Activated CD8-positive, alpha-beta memory T cell treated with anti-CD3 and anti-CD28 coated beads, Interleukin-2, amount 50 U/mL, for 24 hours (primary cell): Measurements from ENCODE around the gene GPR18.
"Not testable (repeated sequence)": the region's sequence is repeated elsewhere in the genome, so short reads cannot be mapped to it uniquely, and the experiment has no call there.

ENCODE experiments used
- DNase-seq: peaks from one replicate; pipeline ENCODE4 v3.0.0-alpha.2; 2020; ENCODE audit errors: extremely low read depth

The GPR18 gene

GRCh38 chr13:99266827-99267226 is 8.6 kb upstream of the GPR18 start:
- DNase-seq: no peak

GRCh38 chr13:99265821-99266426 is 7.7 kb upstream of the GPR18 start:
- no peak for DNase-seq

- DNase-seq: no peak
These were observed 7.1 kb upstream of the GPR18 start for GRCh38 chr13:99265162-99265800.

- no peak for DNase-seq
These were observed 5.9 kb upstream of the GPR18 start for GRCh38 chr13:99264051-99264450.

GRCh38 chr13:99263126-99263785 is 5.1 kb upstream of the GPR18 start:
- no peak for DNase-seq

- no peak for DNase-seq
These were observed 2.9 kb upstream of the GPR18 start for GRCh38 chr13:99261059-99261458.

GRCh38 chr13:99260216-99260615 is 2.0 kb upstream of the GPR18 start:
- no peak for DNase-seq

GRCh38 chr13:99258946-99259345 is 767 bp upstream of the GPR18 start:
- DNase-seq: no peak

- DNase-seq: no peak
These were observed 888 bp downstream of the GPR18 start for GRCh38 chr13:99257291-99257690.

GRCh38 chr13:99256709-99257108 is 1.5 kb downstream of the GPR18 start:
- no peak for DNase-seq

GRCh38 chr13:99256283-99256682 is 1.9 kb downstream of the GPR18 start:
- DNase-seq: no peak

- DNase-seq: no peak
These were observed 2.9 kb downstream of the GPR18 start for GRCh38 chr13:99255271-99255670.

GRCh38 chr13:99254830-99255229 is 3.3 kb downstream of the GPR18 start:
- no peak for DNase-seq

- DNase-seq: no peak
These were observed 6.3 kb downstream of the GPR18 start for GRCh38 chr13:99251921-99252320.

- no peak for DNase-seq
These were observed 7.0 kb downstream of the GPR18 start for GRCh38 chr13:99250982-99251825.

GRCh38 chr13:99249606-99250005 is 8.6 kb downstream of the GPR18 start:
- not testable (repeated sequence) for DNase-seq

- not testable (repeated sequence) for DNase-seq
These were observed 9.0 kb downstream of the GPR18 start for GRCh38 chr13:99249178-99249577.

GRCh38 chr13:99246100-99246499 is 12.1 kb downstream of the GPR18 start:
- no peak for DNase-seq

- no peak for DNase-seq
These were observed 20.1 kb downstream of the GPR18 start for GRCh38 chr13:99237981-99238662.

GRCh38 chr13:99231721-99232120 is 26.5 kb downstream of the GPR18 start:
- no peak for DNase-seq

- no peak for DNase-seq
These were observed 27.2 kb downstream of the GPR18 start for GRCh38 chr13:99230991-99231390.

GRCh38 chr13:99230588-99230987 is 27.6 kb downstream of the GPR18 start:
- not testable (repeated sequence) for DNase-seq
